HG03039 (cell line): Measurements from ENCODE around the gene RNPEP.
A peak's percentile ranks its signal among the peaks of the same experiment; 100 is the strongest.
"Not testable (repeated sequence)": the region's sequence is repeated elsewhere in the genome, so short reads cannot be mapped to it uniquely, and the experiment has no call there.

ENCODE experiments used
- ATAC-seq: cut with Tn5 transposase; IDR thresholded peaks from one replicate; pipeline ENCODE4 v1.9.1; 2021; ENCODE audit warnings: mild to moderate bottlenecking, moderate library complexity; ENCODE audit not compliant: unreplicated experiment

RNPEP gene

DNA sequence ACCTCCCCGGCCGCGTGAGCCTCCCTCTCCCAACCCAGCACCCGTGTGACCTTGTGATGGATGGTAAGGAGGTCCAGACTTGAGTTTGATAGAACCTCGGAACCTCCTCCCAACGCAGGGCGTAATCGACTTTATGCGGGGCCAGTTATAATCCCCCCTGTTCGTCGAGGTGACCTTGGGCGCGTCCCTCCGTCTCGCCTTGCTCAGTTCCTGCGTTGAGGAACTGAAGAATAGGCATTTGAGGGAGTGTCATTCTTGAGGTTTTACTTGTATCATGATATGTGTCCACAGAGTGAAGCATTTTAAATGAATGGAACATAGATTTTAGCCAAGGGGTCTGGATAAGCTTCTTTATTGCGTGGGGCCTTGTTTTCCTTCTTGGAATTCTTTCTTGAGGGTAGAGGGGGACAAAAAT is 26.7 kb upstream of the RNPEP start:
- ATAC-seq: no peak

DNA sequence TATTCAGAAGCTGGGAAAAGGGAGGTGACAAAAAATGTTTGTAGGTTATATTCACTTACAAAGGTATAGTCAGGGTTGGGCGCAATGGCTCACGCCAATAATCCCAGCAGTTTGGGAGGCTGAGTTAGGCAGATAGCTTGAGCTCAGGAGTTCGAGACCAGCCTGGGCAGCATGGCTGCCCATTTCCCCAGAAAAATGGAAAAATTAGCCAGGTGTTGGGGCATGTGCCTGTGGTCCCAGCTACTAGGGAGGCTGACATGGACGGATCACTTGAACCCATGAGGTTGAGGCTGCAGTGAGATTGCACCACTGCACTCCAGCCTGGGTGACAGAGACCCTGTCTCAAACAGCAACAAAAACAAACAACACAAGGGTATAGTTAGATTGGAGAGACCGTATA is 24.1 kb upstream of the RNPEP start:
- no peak for ATAC-seq

DNA sequence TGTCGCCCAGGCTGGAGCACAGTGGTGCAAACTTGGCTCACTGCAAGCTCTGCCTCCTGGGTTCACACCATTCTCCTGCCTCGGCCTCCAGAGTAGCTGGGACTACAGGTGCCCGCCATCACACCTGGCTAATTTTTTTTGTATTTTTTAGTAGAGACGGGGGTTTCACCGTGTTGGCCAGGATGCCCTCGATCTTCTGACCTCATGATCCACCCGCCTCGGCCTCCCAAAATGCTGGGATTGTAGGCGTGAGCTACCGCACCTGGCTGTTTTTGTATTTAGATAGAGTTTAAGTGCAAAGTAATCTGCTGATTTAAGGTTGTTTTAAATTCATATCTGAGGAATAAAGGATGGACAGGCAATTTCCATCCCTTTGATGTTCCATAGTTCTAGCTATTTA is 20.1 kb upstream of the RNPEP start:
- not testable (repeated sequence) for ATAC-seq

DNA sequence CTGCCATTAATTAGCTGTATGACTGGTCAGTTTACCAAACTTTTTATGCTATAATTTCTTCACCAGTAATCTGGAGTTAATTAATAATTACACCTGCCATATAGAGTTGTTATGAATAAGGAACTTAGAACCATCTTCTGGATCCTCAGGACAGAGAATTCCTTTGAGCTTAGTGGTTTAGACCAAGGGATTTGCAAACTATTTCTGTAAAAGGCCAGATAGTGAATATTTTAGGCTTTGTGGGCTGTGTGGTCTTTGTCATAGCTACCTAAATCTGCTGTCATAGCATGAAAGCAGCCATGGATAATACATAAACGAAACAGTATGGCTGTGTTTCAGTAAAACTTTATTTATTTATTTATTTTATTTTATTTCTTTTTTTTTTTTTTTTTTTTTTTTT is 18.2 kb upstream of the RNPEP start:
- no peak for ATAC-seq

DNA sequence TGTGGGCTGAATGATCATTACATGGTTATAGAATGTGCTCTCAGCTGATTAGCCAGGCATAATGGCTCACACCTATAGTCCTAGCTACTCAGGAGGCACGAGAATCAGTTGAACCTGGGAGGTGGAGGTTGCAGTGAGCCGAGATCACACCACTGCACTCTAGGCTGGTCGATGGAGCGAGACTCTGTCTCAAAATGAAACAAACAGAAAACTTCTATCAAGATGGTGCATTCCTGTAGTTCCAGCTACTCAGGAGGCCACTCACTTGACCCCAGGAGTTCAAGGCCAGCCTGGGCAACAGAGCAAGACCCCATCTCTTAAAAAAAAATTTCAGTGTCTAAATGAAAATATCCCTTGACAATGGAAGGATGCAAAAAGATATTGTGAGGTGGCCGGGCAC is 16.3 kb upstream of the RNPEP start:
- ATAC-seq: no peak

DNA sequence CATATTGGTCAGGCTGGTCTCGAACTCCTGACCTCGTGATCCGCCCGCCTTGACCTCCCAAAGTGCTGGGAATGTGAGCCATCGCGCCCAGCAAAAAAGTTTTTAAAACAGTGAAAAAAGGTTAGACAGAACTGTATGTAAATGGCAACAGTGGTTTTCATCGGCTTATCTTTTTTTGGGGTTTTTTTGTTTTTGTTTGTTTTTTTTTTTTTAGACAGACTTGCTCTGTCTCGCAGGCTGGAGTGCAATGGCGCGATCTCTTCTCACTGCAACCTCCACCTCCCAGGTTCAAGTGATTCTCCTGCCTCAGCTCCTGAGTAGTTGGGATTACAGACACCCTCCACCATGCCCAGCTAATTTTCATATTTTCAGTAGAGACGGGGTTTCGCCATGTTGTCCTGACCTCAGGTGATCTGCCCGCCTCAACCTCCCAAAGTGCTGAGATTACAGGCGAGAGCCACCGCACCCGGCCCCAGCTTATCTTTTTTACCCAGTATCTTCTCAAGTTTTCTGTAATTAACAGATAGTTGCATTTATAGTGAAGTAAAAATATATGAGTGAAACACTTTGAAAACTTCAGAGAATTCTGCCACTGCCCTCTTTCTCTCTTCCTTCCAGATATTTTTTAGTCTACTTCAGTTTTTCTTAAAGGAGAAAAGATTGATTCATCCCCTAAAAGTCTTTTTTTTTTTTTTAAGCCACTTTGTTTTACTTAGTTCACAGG is 14.1 kb upstream of the RNPEP start:
- ATAC-seq: no peak

DNA sequence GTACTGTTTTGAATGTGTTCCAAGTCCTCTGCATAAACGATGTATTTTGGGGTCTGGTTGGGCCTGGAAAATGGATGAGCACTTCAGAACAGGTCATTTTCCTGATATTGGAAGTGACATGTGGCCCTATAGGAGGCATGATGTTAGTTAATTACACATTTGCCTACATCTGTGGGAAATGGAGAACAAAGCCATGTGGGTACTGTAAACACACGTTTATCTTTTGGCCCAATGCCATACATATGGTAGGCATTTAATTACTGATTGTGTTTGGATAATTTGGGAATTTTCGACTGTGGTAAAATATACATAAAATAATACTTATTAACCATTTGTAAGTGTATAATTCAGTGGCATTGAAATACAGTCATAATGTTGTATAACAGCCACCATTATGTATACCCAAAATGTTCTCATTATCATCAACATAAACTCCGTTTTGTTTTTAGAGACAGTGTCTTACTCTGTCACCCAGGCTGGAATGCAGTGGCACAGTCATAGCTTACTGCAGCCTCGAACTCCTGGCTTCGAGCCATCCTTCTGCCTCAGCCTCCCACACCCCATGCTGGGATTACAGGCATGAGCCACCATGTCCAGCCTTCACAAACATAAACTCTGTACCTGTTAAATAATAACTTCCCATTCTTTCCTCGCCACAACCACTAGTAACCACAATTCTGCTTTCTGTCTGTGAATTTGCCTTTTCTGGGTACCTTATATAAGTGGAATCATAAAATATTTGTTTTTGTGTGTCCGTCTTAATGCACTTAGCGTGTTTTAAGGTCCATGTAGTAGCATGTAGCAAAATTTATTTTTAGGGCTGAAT is 11.9 kb upstream of the RNPEP start:
- ATAC-seq: no peak

DNA sequence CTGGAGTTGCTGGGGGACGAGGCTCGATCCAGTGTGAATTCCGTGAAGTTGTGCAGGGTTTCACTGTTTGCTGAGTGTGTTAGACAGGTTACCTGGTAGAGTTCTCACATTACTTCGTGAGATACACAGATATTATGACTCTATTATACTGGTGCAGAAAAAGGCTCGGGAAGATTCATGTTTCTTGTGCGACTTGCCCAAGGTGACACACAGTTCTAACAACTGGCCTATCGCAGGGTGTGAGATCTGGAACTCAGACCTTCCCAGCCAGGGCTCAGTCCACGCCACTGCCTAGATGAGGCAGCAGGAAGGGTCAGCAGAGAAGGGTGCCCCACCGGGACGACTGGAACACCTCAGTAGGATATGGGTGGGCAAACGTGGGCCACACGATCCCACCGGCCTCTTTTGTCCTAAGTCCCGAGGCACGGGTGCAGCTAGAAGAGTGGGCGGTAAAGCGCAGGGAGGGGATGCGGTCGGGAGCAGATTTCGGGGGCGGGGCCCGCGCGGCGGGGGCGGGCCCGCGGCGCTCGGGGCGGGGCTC is 296 bp upstream of the RNPEP start:
- ATAC-seq: peak; percentile 9

DNA sequence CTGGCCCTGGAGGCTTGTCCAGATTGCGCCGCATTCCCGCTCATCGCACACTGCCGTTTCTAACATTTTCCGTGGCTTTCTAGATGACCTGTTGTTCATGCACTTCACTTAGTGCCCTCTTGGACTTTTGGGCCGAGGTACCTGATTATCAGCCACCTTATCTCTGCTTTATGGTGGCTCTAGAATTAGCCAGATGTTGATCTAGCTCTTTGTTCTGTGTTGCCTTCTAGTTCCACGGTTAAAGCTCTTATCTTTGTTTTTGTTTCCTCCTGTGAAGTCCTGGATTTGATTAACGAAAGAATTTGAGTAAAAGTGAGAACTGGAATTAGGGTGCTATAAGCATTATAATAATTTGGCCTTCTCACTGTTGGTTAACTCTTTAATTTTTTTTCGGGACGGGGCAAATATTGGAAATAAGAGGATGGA is 945 bp downstream of the RNPEP start:
- no peak for ATAC-seq

DNA sequence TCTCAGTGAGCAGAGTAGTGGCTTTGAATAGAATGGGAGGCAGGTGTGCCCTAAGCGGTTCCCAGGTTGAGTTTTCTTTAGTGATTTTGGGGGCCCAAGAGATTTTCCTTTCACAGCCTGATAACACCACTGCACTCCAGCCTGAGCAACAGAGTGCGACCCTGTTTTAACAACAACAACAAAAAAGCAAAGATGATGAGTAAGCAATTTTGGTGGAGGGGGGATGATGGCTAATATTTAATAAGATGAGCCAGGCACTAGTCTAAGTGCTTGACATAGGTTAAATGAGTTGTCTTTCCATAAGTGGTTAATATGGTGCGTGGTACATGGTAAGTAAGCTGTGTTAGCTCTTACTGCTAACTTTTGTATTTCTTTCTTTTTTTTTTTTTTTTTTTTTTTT is 2.0 kb downstream of the RNPEP start:
- no peak for ATAC-seq

DNA sequence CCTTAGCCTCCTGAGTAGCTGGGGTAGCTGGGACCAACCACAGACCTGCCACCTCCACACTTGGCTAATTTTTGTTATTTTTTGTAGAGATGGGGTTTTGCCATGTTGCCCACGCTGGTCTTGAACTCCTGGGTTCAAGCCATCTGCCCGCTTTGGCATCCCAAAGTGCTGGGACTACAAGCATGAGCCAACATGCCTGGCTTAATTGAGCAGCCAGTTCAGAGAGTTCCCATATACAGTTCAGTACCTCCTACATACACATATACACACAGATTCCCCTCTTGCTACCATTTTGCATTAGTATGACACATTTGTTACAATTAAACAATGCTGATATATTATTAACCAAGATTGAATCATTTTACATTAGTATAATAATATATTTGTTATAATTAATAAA is 2.9 kb downstream of the RNPEP start:
- no peak for ATAC-seq

DNA sequence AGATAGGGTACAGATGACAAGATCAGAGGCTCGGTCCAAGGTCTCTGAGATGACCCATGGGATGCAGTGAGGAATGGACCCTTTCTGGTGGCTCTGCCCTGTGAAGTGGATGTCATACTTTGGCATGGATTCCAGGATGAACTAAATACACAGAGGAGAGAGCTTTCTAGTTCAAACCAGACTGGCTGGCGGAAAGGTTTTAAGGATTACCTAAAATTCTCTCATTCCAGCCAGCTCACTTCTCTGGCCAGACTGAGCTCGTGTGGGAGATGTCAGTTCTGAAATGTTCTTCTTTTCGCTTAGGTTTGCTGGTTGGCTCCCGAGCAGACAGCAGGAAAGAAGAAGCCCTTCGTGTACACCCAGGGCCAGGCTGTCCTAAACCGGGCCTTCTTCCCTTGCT is 6.2 kb downstream of the RNPEP start:
- no peak for ATAC-seq

DNA sequence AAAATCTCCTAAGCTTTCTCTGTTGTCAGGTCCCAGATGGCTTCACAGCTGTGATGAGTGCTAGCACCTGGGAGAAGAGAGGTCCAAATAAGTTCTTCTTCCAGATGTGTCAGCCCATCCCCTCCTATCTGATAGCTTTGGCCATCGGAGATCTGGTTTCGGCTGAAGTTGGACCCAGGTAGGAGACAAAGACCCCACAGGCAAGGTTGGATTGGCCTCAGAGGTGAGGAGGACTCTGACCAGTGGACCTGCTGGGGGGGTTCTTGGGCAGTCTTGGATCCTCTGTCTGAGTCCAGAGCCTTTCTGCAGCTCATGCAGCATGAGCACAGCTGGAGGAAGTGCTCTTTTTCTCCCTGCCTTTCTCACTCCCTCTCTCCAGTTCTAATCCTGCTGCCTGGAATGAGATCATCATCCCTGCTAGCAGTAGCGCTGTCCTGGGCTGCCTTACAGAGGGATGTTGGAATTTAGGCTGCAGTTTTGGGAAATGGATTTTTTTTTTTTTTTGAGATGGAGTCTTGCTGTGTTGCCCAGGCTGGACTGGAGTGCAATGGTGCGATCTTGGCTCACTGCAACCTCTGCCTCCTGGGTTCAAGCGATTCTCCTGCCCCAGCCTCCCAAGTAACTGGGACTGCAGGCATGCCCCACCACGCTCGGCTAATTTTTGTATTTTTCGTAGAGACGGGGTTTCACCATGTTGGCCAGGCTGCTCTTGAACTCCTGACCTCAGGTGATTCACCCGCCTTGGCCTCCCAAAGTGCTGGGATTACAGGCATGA is 7.1 kb downstream of the RNPEP start:
- ATAC-seq: no peak

DNA sequence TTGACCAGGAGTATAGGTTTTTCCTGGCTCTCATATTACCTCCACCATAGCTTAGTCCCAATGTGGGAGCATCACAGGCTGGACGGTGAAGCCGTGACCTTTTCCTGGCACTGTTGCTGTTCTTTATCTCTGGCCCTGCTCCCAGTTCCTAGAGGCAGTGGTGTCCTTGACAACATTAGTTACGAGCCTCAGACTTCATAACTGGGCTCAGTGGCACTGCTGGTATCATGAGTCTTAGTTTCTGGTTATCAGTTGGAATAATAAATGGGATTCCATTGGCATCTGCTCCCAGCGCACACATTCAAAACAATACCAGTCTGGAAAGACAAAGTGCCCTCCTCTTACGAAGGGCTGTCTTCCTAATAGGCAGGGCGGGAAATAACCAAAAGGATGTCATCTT is 8.0 kb downstream of the RNPEP start:
- ATAC-seq: no peak

DNA sequence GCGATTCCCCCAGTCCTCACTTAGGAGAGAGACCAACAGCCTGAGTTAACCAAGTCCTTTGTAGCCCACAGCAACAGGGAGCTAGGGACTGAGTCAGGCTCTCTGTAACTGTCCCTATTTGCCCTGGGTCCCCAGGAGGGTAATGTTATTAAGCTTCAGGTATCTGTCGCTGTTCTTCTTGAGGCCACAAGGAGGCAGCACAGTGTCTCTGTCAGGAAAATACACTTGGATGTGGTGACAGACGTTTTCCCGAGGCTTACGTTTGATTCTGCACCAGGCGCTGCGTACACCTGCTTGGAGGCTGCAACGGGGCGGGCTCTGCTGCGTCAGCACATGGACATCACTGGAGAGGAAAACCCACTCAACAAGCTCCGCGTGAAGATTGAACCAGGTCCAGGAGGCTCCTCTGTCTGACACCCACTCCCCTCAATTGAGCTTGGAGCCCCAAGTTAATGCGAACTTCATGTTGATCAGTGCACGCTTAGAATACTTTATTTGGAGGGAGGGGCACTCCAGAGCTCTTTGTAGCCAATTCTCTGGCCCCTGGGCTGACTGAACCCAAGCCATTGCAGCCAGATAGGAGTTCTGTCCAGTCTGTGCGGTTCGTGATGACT is 17.3 kb downstream of the RNPEP start:
- no peak for ATAC-seq

DNA sequence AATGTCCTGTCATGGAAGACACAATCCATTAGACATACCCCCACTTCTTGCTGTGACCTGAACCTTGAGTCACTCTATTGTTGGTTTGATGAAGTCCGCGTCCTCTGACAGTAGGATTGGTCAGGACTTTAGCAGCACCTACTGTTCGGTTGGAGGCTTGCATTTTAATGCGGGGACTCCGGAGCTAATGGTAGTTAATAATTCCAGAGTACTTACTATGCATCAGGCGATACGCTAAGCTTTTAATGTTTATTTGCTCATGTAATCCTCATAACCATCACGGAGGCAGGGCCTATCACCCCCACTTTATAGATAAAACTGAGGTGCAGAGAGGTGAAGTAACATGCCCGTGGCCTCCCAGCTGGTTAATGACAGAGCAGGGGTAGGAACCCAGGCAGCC is 20.1 kb downstream of the RNPEP start:
- no peak for ATAC-seq

DNA sequence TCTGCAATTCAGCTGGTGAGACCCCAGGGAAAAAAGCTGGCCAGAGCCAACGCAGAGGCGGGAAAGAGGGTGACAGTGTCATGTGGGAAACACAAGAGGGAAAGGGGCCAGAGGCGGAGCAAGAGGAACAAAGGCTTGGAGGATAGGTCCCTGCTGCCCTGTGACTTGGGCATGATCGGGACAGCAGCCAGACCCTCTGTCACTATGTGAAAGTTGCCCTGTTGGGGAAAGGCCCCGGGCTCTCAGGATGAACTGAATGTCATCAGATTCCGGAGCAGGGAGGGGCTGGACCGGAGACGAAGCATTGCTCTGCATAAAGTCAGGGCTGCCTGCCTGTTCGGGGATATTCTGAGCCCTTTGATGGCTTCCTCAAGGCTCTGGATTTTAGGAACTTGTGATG is 22.3 kb downstream of the RNPEP start:
- ATAC-seq: no peak

DNA sequence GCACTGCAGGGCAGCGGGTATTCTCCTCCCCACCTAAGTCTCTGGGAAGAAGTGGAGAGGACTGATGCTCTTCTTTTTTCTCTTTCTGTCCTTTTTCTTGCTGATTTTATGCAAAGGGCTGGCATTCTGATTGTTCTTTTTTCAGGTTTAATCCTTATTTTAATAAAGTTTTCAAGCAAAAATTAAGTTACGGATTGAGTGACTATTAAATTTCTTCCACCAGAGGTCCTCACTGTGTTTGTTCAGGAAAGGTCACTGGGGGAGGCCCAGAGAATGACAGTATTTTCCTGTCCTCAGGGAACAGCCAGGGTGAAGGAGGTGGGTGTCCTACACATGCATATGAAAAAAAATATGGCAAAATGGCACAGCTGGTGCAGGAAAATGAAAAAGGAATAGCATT is 23.5 kb downstream of the RNPEP start:
- no peak for ATAC-seq

DNA sequence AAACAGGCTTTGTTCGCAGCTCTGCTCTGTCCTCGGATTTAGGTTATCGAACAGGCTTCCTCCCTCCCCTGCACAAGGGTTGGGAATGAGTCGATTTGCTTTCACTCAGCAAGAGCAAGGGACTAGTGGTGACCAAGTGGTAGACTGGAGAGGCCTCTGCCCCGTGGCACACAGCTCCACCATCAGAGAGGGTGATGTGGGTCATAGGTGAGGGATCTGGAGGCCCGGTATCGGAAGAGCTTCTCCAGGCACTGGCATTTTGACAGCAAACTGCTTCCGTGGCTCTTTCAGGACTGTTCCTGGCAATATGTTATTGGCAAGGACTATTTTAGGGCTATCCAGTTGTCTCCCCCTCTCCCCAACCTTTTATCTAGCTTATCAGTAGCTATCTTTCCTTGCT is 24.9 kb downstream of the RNPEP start:
- ATAC-seq: no peak

DNA sequence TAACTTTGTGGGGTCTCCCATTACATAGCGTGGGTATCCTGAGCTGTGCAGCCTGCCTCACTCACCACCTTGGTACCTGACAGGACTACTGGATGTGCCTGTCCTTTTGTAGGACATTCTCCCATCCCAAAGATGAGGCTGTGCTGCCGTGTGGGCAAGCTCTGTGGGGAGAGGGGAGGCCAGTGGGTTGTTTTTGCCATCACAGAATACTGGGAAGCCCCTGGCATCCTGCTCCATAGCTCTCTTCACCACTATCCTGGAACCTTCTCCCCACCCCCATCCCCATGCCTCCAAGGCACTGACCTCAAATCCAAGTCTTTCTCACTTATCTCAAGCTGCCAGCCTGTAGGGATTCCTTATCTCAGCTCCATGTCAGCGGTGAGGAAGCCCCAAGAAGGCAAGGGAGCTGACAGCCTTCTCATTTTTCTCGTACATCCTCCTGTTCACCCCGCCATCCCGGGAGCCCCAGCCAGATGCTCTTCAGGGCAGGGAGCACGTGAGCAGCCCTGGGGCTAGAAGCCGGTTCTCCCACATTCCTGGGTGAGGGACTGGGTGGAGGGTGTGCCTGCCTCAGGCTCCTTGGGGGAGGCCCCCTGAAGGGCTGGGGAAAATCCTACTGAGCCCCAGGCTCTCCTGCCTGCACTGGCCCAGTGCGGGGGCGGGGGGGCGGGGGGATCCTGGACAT is 25.5 kb downstream of the RNPEP start:
- no peak for ATAC-seq
